Left lung (tissue), 10 donors: Measurements from ENCODE around the gene SEMA4B. TPM values are rescaled to one million over a fixed set of nuclear protein-coding genes. Genes with fewer than 3 reads are reported as not detected.

Source experiments
- ATAC-seq: fragments of 200-7000 bp; cut with Tn5 transposase; one replicate; pipeline ENCODE4 v1.9.1; 2020; ENCODE audit warnings: moderate library complexity
- DNase-seq, 4 donors: peaks; one replicate each; pipeline ENCODE4 v3.0.0-alpha.2; 2013 to 2020
- H3K27ac ChIP-seq, 2 donors: fragments of 200-600 bp; sonication (generic) in 1 of 2; one replicate each; pipeline versions ENCODE4 v1.5.0 to v1.8.0; 2020 to 2021
- H3K27me3 ChIP-seq, 2 donors: fragments of 200-600 bp; sonication (generic) in 1 of 2; one replicate each; pipeline versions ENCODE4 v1.5.0 to v1.8.0; 2020 to 2021
- H3K36me3 ChIP-seq, 2 donors: fragments of 200-600 bp; sonication (generic) in 1 of 2; one replicate each; pipeline versions ENCODE4 v1.5.0 to v1.8.0; 2020 to 2021
- H3K4me1 ChIP-seq, 2 donors: fragments of 200-600 bp; one replicate each; pipeline ENCODE4 v1.8.0; 2021
- H3K4me3 ChIP-seq, 2 donors: fragments of 200-600 bp; sonication (generic) in 1 of 2; one replicate each; pipeline versions ENCODE4 v1.5.0 to v1.8.0; 2020 to 2021; ENCODE audit warnings: mild to moderate bottlenecking in 1 of 2
- H3K9me3 ChIP-seq, 2 donors: fragments of 200-600 bp; sonication (generic) in 1 of 2; one replicate each; pipeline versions ENCODE4 v1.5.0 to v1.8.0; 2020 to 2021
- intact Hi-C, 2 donors: fragments of 100-400 bp; cut with DNase I; formaldehyde crosslinking; loops; one replicate each; pipeline versions ENCODE4 v1.11.2 to v1.14.2; 2022
- polyA plus RNA-seq, 6 donors: library from polyadenylated mRNA; unstranded; fragments of 120-200 nt; gene quantifications; one replicate each; pipeline ENCODE4 v1.2.1, GENCODE V29; 2013; ENCODE audit not compliant: insufficient read length in 6 of 6
- total RNA-seq, 2 donors: library from RNA; stranded (reverse); fragmentation: NEBNext Ultra II Directional; extraction: Animal tissue kit (Norgen Biotek cat#: 25700); gene quantifications; one replicate each; pipeline ENCODE4 v1.2.1, GENCODE V29; 2021
- TF ChIP-seq, protein P1 (sequence below), 2 donors: fragments of 200-600 bp; sonication (generic) in 1 of 2; IDR thresholded peaks; one replicate each; pipeline versions ENCODE4 v1.5.0 to v1.8.0; 2021; ENCODE audit warnings: antibody characterized with exemption in 2 of 2
- donor health status: DM: no; HTN: yes; CAD: no.
- donor health status: DM: no; HTN: no; CAD: no.

SEMA4B gene
- total and polyA plus RNA-seq, 8 donors, result 22.8 to 66.7 (median 26.6) TPM

DNA sequence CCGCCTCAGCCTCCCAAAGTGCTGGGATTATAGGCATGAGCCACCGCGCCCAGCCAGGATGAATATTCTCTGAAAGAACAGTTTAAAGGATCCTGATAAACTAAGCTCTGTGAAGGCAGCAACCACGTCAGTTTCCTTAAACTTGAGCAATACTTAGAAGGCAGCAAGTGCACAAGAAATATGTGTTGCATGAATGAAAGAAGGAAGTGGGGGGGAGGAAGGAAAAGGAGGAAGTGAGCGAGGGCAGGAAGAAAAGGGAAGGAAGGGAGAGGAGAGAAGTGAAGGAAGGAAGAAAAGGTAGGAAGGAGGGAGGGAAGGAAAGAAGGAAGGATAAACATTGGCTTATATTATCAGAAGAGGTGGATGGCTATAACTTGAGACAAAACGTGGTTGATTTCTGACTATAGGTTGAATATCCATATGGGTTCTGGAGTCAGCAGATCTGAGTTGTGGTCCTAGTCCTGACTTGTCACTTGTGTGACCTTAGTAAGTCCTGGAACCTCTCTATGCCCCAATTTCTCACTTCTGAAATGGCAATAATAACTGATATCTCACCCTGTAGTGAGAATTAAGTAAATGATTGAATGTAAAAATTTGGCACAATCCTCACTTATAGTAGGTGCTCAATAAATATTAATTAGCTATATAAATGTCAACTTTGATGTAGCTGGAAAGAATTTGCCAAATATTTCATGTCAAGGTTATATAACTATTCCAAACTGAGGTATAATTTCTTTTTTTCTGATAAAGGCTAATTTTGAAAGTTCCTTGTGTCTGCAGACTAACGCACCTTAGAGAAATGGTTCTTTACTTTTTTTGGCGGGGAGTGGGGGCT, 12.0 kb upstream of the SEMA4B start:
- Histone ChIP-seq H3K27me3 (peaks cover 0 to 6% of the 10 kb centered on the region in 2 donors), H3K36me3 (peaks cover 0 to 3% of the 10 kb centered on the region in 2 donors), H3K4me3 (no peak overlapping the region), H3K27ac (peak overlapping the region in 1 of 2 donors; percentile 74), H3K9me3 (no peaks in the 10 kb centered on the region), H3K4me1 (peaks cover 26 to 90% of the 10 kb centered on the region in 2 donors)
- intact Hi-C loops, result no loop called here
- DNase-seq, result no peak
- TF ChIP-seq, protein P1, sequence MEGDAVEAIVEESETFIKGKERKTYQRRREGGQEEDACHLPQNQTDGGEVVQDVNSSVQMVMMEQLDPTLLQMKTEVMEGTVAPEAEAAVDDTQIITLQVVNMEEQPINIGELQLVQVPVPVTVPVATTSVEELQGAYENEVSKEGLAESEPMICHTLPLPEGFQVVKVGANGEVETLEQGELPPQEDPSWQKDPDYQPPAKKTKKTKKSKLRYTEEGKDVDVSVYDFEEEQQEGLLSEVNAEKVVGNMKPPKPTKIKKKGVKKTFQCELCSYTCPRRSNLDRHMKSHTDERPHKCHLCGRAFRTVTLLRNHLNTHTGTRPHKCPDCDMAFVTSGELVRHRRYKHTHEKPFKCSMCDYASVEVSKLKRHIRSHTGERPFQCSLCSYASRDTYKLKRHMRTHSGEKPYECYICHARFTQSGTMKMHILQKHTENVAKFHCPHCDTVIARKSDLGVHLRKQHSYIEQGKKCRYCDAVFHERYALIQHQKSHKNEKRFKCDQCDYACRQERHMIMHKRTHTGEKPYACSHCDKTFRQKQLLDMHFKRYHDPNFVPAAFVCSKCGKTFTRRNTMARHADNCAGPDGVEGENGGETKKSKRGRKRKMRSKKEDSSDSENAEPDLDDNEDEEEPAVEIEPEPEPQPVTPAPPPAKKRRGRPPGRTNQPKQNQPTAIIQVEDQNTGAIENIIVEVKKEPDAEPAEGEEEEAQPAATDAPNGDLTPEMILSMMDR (IDR thresholded peaks at IDR 0.05), result no peak
- no peak for ATAC-seq

- Histone ChIP-seq H3K4me1 (peaks cover 26 to 86% of the 10 kb centered on the region in 2 donors), H3K9me3 (no peaks in the 10 kb centered on the region), H3K36me3 (peaks cover 0 to 3% of the 10 kb centered on the region in 2 donors), H3K4me3 (no peak overlapping the region), H3K27me3 (peaks cover 0 to 2% of the 10 kb centered on the region in 2 donors), H3K27ac (peak overlapping the region in 1 of 2 donors; percentile 74)
- intact Hi-C loops, result no loop called here
- DNase-seq, result no peak
- no peak for ATAC-seq
- TF ChIP-seq, protein P1 (IDR thresholded peaks at IDR 0.05), result no peak
Observed at GRCh38 chr15:90189781-90190467, 11.2 kb upstream of the SEMA4B start.

- intact Hi-C loops, result no loop called here
- TF ChIP-seq, protein P1 (IDR thresholded peaks at IDR 0.05), result no peak
- peak; percentile 16 for ATAC-seq
- Histone ChIP-seq H3K4me1 (peaks cover 26 to 81% of the 10 kb centered on the region in 2 donors), H3K9me3 (no peaks in the 10 kb centered on the region), H3K4me3 (no peak overlapping the region), H3K27me3 (no peaks in the 10 kb centered on the region), H3K27ac (peak overlapping the region in 1 of 2 donors; percentile 74), H3K36me3 (peaks cover 0 to 3% of the 10 kb centered on the region in 2 donors)
- no peak for DNase-seq
Observed at GRCh38 chr15:90190606-90191343, 10.4 kb upstream of the SEMA4B start.

- Histone ChIP-seq H3K9me3 (no peaks in the 10 kb centered on the region), H3K27me3 (no peaks in the 10 kb centered on the region), H3K4me1 (peaks cover 26 to 76% of the 10 kb centered on the region in 2 donors), H3K36me3 (peaks cover 0 to 3% of the 10 kb centered on the region in 2 donors), H3K4me3 (no peak overlapping the region), H3K27ac (peak overlapping the region; percentile 53)
- intact Hi-C loops, result no loop called here
- TF ChIP-seq, protein P1 (IDR thresholded peaks at IDR 0.05), result no peak
- ATAC-seq, result peak; percentile 15
- DNase-seq, result no peak
Observed at GRCh38 chr15:90191344-90191687, 9.8 kb upstream of the SEMA4B start.
